WTC11 (cell line): Measurements from ENCODE around the gene NOX5.

ENCODE experiments used
- ETV6 ChIP-seq: sonication (generic); formaldehyde crosslinking; IDR thresholded peaks from 2 replicates; pipeline ENCODE4 v1.8.1; 2022; ENCODE audit warnings: mild to moderate bottlenecking, missing genetic modification reagents
- GABPB1 ChIP-seq: sonication (generic); formaldehyde crosslinking; IDR thresholded peaks from 2 replicates; pipeline ENCODE4 v1.8.1; 2023; ENCODE audit warnings: mild to moderate bottlenecking, missing genetic modification reagents
- IRF2 ChIP-seq: sonication (generic); formaldehyde crosslinking; IDR thresholded peaks from 2 replicates; pipeline ENCODE4 v1.8.0; 2022; ENCODE audit warnings: low read depth, missing genetic modification reagents, borderline replicate concordance
- JUN ChIP-seq: sonication (generic); formaldehyde crosslinking; IDR thresholded peaks from 2 replicates; pipeline ENCODE4 v1.8.0; 2023; ENCODE audit warnings: mild to moderate bottlenecking, missing genetic modification reagents
- MAX ChIP-seq: sonication (generic); formaldehyde crosslinking; IDR thresholded peaks from 2 replicates; pipeline ENCODE4 v1.8.0; 2022; ENCODE audit warnings: mild to moderate bottlenecking, missing genetic modification reagents
- NR1H2 ChIP-seq: sonication (generic); formaldehyde crosslinking; IDR thresholded peaks from 2 replicates; pipeline ENCODE4 v1.9.0; 2021; ENCODE audit warnings: mild to moderate bottlenecking, moderate library complexity, missing genetic modification reagents
- TEAD4 ChIP-seq: sonication (generic); formaldehyde crosslinking; IDR thresholded peaks from 2 replicates; pipeline ENCODE4 v1.8.0; 2022; ENCODE audit warnings: mild to moderate bottlenecking, missing genetic modification reagents
- USF2 ChIP-seq: sonication (generic); formaldehyde crosslinking; IDR thresholded peaks from 2 replicates; pipeline ENCODE4 v1.8.1; 2023; ENCODE audit warnings: mild to moderate bottlenecking, missing genetic modification reagents, moderate library complexity
- ZNF121 ChIP-seq: sonication (generic); formaldehyde crosslinking; IDR thresholded peaks from 2 replicates; pipeline ENCODE4 v1.8.0; 2023; ENCODE audit warnings: missing genetic modification reagents
- TF ChIP-seq, protein P1 (sequence below): fragments of 200-600 bp; IDR thresholded peaks from 2 replicates; pipeline ENCODE4 v1.8.0; 2022; ENCODE audit warnings: antibody characterized with exemption
- TF ChIP-seq, protein P2 (sequence below): sonication (generic); formaldehyde crosslinking; conservative IDR thresholded peaks from 2 replicates; pipeline ENCODE4 v1.8.1; 2023; ENCODE audit warnings: mild to moderate bottlenecking, low read depth, missing genetic modification reagents, moderate library complexity
- TF ChIP-seq, protein P3 (sequence below): sonication (generic); formaldehyde crosslinking; IDR thresholded peaks from 2 replicates; pipeline ENCODE4 v1.8.1; 2022; ENCODE audit warnings: low read depth, missing genetic modification reagents, borderline replicate concordance

DNA sequence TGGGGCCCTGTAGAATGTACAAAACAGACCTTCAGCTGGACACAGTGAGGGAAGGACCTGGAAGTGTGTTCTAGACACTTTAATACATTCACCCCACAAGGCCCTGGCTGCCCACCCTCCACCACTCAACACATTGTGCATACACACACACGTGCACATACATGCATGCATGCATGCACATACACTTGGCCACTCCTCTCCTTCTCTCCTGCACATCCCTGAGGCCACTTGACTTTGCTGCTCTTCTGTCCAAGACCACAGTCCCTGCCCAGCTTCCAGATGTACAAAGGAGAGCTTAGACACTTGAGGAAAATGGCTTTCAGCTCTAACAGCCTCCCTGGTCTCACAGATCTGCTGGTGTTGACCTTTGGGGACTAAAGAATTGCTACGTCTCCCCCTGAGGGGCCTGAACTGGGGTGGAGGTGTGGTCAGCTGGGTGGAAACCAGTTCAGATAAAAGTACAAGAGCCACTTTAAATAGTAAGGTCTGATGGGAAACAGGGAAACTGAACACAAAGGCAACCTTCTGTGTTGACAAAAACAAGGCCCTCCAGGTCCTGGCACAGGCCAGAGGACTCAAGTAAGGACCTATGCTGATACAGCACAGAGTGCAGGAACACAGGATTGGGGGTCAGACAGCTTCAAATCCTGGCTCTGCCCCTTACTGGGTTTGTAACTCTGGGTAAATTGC is 24.8 kb upstream of the NOX5 start:
- no peak for TF ChIP-seq GABPB1 (CRISPR knock-in tag)
- TF ChIP-seq, protein P1, sequence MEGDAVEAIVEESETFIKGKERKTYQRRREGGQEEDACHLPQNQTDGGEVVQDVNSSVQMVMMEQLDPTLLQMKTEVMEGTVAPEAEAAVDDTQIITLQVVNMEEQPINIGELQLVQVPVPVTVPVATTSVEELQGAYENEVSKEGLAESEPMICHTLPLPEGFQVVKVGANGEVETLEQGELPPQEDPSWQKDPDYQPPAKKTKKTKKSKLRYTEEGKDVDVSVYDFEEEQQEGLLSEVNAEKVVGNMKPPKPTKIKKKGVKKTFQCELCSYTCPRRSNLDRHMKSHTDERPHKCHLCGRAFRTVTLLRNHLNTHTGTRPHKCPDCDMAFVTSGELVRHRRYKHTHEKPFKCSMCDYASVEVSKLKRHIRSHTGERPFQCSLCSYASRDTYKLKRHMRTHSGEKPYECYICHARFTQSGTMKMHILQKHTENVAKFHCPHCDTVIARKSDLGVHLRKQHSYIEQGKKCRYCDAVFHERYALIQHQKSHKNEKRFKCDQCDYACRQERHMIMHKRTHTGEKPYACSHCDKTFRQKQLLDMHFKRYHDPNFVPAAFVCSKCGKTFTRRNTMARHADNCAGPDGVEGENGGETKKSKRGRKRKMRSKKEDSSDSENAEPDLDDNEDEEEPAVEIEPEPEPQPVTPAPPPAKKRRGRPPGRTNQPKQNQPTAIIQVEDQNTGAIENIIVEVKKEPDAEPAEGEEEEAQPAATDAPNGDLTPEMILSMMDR, result no peak
- no peak for TF ChIP-seq USF2 (CRISPR knock-in tag)
- TF ChIP-seq ETV6 (CRISPR knock-in tag), result no peak
- TF ChIP-seq, protein P2, sequence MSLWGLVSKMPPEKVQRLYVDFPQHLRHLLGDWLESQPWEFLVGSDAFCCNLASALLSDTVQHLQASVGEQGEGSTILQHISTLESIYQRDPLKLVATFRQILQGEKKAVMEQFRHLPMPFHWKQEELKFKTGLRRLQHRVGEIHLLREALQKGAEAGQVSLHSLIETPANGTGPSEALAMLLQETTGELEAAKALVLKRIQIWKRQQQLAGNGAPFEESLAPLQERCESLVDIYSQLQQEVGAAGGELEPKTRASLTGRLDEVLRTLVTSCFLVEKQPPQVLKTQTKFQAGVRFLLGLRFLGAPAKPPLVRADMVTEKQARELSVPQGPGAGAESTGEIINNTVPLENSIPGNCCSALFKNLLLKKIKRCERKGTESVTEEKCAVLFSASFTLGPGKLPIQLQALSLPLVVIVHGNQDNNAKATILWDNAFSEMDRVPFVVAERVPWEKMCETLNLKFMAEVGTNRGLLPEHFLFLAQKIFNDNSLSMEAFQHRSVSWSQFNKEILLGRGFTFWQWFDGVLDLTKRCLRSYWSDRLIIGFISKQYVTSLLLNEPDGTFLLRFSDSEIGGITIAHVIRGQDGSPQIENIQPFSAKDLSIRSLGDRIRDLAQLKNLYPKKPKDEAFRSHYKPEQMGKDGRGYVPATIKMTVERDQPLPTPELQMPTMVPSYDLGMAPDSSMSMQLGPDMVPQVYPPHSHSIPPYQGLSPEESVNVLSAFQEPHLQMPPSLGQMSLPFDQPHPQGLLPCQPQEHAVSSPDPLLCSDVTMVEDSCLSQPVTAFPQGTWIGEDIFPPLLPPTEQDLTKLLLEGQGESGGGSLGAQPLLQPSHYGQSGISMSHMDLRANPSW (CRISPR knock-in tag), result no peak
- no peak for TF ChIP-seq TEAD4 (CRISPR knock-in tag)
- no peak for TF ChIP-seq JUN (CRISPR knock-in tag)
- no peak for TF ChIP-seq ZNF121 (CRISPR knock-in tag)
- TF ChIP-seq IRF2 (CRISPR knock-in tag), result no peak
- no peak for TF ChIP-seq MAX (CRISPR knock-in tag)
- no peak for TF ChIP-seq NR1H2 (CRISPR knock-in tag)
- TF ChIP-seq, protein P3, sequence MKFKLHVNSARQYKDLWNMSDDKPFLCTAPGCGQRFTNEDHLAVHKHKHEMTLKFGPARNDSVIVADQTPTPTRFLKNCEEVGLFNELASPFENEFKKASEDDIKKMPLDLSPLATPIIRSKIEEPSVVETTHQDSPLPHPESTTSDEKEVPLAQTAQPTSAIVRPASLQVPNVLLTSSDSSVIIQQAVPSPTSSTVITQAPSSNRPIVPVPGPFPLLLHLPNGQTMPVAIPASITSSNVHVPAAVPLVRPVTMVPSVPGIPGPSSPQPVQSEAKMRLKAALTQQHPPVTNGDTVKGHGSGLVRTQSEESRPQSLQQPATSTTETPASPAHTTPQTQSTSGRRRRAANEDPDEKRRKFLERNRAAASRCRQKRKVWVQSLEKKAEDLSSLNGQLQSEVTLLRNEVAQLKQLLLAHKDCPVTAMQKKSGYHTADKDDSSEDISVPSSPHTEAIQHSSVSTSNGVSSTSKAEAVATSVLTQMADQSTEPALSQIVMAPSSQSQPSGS (CRISPR knock-in tag), result no peak
